Measurements from ENCODE around the gene MYO7B. TPM values are rescaled to one million over a fixed set of nuclear protein-coding genes. Genes with fewer than 3 reads are reported as not detected.
"Not testable (repeated sequence)": the region's sequence is repeated elsewhere in the genome, so short reads cannot be mapped to it uniquely, and the experiment has no call there.

The MYO7B gene
- total and polyA plus RNA-seq, 9 donors = 0.05 to 0.95 (median 0.25) TPM; not detected in 3

DNA sequence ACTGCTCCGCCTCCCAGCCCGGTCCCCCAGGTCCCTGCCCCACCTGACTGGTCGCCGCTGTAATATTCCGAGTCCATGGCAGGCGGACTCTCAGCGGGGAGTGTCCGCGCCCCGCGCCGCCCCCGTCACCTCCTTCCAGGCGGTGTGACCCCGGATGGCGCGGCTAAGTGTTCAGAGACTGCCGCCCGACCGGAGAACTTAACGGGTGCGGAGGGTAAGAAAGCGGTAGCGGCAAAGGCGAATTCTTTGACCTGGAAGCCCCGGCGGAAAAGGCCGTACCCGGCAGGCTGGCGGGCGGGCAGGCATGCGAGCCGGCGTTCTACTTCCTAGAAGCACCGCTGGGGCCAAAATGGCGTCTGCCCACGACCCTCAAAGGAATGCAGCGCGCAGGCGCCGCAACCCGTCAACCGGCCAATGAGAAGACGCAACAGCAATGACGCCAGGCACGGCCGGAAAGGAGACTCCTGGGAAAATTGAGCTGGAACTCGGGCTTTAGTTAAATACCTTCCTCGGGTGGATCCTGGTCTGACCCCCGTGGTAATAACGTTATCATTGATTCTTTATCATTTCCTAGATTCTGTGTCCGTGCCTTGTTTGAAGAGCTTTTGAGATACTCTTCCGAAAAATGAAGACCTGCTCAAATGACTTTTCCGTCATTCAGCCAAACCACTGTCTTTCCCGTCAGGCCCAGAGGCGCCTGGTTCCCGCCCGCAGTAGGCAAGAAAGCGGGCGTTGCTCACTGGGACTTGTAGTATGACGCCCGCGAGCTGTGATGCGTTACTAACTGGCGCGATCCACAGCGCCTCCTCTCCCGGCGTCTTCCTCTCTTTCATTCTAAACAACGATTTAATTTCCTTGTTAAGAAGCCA is 9.1 kb upstream of the MYO7B start, which contains the start of gene IWS1:
Gene IWS1 (minus strand): TSS at position 358 of the 869 bp plus-strand sequence. CDS start 281 bp downstream, at position 77.
- peaks cover 4% of the 10 kb centered on the region for H3K4me1 ChIP-seq (ENCODE audit: insufficient read depth)
- H3K4me3 ChIP-seq = peak within 1 kb of the TSS; percentile 100
- no peaks in the 10 kb centered on the region for H3K36me3 ChIP-seq
- no peaks in the 10 kb centered on the region for H3K27me3 ChIP-seq
- H3K27ac ChIP-seq = peak within 1 kb of the TSS; percentile 45 to 91
- 0% methylated on average over 67 to 70 of the region's 70 CpGs for WGBS, 3 donors
- TF ChIP-seq, protein P1, sequence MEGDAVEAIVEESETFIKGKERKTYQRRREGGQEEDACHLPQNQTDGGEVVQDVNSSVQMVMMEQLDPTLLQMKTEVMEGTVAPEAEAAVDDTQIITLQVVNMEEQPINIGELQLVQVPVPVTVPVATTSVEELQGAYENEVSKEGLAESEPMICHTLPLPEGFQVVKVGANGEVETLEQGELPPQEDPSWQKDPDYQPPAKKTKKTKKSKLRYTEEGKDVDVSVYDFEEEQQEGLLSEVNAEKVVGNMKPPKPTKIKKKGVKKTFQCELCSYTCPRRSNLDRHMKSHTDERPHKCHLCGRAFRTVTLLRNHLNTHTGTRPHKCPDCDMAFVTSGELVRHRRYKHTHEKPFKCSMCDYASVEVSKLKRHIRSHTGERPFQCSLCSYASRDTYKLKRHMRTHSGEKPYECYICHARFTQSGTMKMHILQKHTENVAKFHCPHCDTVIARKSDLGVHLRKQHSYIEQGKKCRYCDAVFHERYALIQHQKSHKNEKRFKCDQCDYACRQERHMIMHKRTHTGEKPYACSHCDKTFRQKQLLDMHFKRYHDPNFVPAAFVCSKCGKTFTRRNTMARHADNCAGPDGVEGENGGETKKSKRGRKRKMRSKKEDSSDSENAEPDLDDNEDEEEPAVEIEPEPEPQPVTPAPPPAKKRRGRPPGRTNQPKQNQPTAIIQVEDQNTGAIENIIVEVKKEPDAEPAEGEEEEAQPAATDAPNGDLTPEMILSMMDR (IDR thresholded peaks at IDR 0.05) = peak in 2 of 3 donors; percentile 59 to 60
- TF ChIP-seq POLR2A (IDR thresholded peaks at IDR 0.05) = peak; percentile 76
- peak; percentile 77 for TF ChIP-seq EP300 (IDR thresholded peaks at IDR 0.05)
- intact Hi-C loops (cut with DNase I) = loop anchor here in 1 of 4 donors (10.0 kb wide), 1 partner anchor 318 kb away; no protein-coding TSS in a partner anchor
- H3K9me3 ChIP-seq = no peaks in the 10 kb centered on the region
- peak; percentile 92 to 96 (median 93) for DNase-seq

DNA sequence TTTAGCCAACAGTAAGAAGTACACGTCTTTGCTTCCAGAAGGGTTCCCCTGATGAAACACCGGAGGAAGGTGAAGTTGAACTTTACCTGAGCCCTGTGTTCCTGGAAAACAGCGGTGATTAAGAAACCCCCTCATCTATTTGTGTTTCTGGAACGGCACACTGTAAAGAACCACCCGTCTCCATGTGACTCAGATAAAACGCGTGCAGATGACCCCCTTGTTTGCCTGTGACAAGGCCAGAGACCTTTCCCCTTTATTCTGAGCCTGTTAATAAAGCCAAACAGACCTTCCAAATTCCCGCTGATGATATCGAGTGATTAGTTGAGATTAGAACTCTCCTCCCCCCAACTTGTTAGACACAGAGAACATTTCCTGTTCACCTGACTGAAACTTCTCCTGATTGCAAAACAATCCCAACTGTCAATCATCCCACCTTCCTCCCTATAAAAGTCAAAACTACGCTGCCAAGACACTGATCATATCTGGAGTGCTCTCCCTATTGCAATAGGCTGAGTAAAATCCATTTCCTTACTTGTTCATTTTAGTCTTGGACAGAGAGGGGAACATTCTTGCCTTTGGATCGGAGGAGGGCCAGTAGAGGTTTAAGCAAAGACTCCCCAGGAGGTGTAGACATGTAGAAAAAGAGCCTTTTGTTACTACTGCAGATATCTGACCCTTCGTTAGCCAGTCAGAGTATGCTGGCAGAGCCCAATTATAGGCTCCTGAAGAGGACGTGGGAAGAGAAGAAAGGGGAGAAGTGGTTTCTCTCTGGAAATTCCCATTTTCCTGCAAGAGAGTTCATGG is 8.3 kb upstream of the MYO7B start:
- intact Hi-C loops (cut with DNase I) = loop anchor here in 1 of 4 donors (10.0 kb wide), 1 partner anchor 318 kb away; no protein-coding TSS in a partner anchor
- DNase-seq = no peak
- no peaks in the 10 kb centered on the region for H3K36me3 ChIP-seq
- TF ChIP-seq, protein P1 (IDR thresholded peaks at IDR 0.05) = no peak
- TF ChIP-seq EP300 (IDR thresholded peaks at IDR 0.05) (no peak), POLR2A (IDR thresholded peaks at IDR 0.05) (no peak)
- H3K9me3 ChIP-seq = no peaks in the 10 kb centered on the region
- H3K27me3 ChIP-seq = no peaks in the 10 kb centered on the region
- peak overlapping the region; percentile 100 for H3K4me3 ChIP-seq
- H3K27ac ChIP-seq = peak overlapping the region; percentile 45 to 91
- H3K4me1 ChIP-seq (ENCODE audit: insufficient read depth) = peaks cover 4% of the 10 kb centered on the region
- WGBS, 3 donors = 27 to 28% (median 27%) methylated on average over 13 of the region's 13 CpGs

DNA sequence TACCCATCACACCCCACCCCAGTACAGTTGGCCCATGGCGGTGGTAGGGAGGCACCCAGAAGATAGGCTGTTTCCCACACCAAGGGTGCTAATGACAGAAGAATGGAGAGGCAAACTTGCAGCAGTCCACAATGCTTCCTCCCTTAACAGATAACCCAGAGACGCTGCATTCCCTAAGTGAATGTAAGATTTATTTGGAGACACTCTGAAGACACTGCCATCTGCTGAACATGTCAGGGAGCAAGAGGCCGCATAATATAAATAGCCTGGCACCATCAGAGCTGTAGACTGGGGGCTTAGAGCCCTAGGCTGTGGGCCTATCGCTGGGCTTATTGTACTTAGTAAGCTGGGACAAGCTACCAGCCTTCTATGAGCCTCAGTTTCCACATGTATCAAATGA is 7.0 kb upstream of the MYO7B start:
- TF ChIP-seq, protein P1 (IDR thresholded peaks at IDR 0.05) = no peak
- TF ChIP-seq POLR2A (IDR thresholded peaks at IDR 0.05) = no peak
- TF ChIP-seq EP300 (IDR thresholded peaks at IDR 0.05) = no peak
- no peaks in the 10 kb centered on the region for H3K27me3 ChIP-seq
- intact Hi-C loops (cut with DNase I) = loop anchor here in 1 of 4 donors (10.0 kb wide), 1 partner anchor 316 kb away; no protein-coding TSS in a partner anchor
- H3K4me3 ChIP-seq = no peak overlapping the region
- peaks cover 4% of the 10 kb centered on the region for H3K4me1 ChIP-seq (ENCODE audit: insufficient read depth)
- H3K9me3 ChIP-seq = no peaks in the 10 kb centered on the region
- WGBS, 3 donors = 54 to 71% (median 69%) methylated on average over 4 of the region's 4 CpGs
- DNase-seq = no peak
- no peaks in the 10 kb centered on the region for H3K36me3 ChIP-seq
- H3K27ac ChIP-seq = no peak overlapping the region

DNA sequence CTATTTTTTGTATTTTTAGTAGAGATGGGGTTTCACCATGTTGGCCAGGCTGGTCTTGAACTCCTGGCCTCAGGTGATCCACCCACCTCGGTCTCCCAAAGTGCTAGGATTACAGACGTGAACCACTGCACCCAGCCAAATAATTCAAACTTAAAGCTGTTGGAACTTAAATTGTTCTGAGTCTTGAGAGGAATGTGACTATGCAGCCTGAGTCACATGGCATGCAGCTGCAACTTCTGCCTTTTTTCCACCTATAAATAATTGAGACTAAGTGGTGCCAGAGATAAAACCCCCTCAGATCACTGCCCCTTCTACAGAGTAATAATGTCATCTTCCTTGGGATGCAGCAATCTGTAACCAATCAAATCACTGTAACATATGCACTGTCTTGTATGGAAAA is 6.1 kb upstream of the MYO7B start:
- not testable (repeated sequence) for H3K27ac ChIP-seq; H3K9me3 ChIP-seq; DNase-seq; H3K36me3 ChIP-seq; H3K4me3 ChIP-seq; H3K27me3 ChIP-seq; H3K4me1 ChIP-seq (ENCODE audit: insufficient read depth)
- WGBS, 3 donors = 68 to 88% (median 75%) methylated on average over 2 of the region's 2 CpGs
- intact Hi-C loops (cut with DNase I) = loop anchor here in 1 of 4 donors (10.0 kb wide), 1 partner anchor 315 kb away; no protein-coding TSS in a partner anchor
